H9 (cell line): ENCODE results near the gene FCRL6. TPM values are rescaled to one million over a fixed set of nuclear protein-coding genes. Genes with fewer than 3 reads are reported as not detected.

Experiments used
- DNase-seq: peaks from one replicate; pipeline ENCODE4 v3.0.0-alpha.2; 2017
- H2AFZ ChIP-seq: one replicate; pipeline ENCODE4 v1.6.1; 2013; ENCODE audit warnings: mild to moderate bottlenecking, low read length, control low read depth, moderate library complexity
- H2AK5ac ChIP-seq: 2 replicates; pipeline ENCODE4 v1.6.1; 2013; ENCODE audit warnings: low read length, control low read depth, mixed read lengths; ENCODE audit not compliant: insufficient read length
- H2BK120ac ChIP-seq: one replicate; pipeline ENCODE4 v1.6.1; 2013; ENCODE audit warnings: low read depth, mild to moderate bottlenecking, low read length, control low read depth, inconsistent platforms; ENCODE audit not compliant: poor library complexity, severe bottlenecking
- H2BK12ac ChIP-seq: 2 replicates; pipeline ENCODE4 v1.6.1; 2013; ENCODE audit warnings: low read length, control low read depth, mixed read lengths, low read depth; ENCODE audit not compliant: insufficient read length
- H2BK15ac ChIP-seq: 2 replicates; pipeline ENCODE4 v1.6.1; 2013; ENCODE audit warnings: low read depth, low read length, control low read depth
- H2BK20ac ChIP-seq: one replicate; pipeline ENCODE4 v1.6.1; 2013; ENCODE audit warnings: low read depth, mild to moderate bottlenecking, low read length, control low read depth, inconsistent platforms; ENCODE audit not compliant: poor library complexity, severe bottlenecking
- H2BK5ac ChIP-seq: 2 replicates; pipeline ENCODE4 v1.6.1; 2013; ENCODE audit warnings: low read length, control low read depth, mixed read lengths; ENCODE audit not compliant: insufficient read length
- H3K14ac ChIP-seq: 2 replicates; pipeline ENCODE4 v1.6.1; 2013; ENCODE audit warnings: low read length, control low read depth; ENCODE audit not compliant: insufficient read depth
- H3K18ac ChIP-seq: 2 replicates; pipeline ENCODE4 v1.6.1; 2013; ENCODE audit warnings: low read depth, mild to moderate bottlenecking, mixed read lengths, low read length, control low read depth; ENCODE audit not compliant: insufficient read length
- H3K23ac ChIP-seq: 2 replicates; pipeline ENCODE4 v1.6.1; 2013; ENCODE audit warnings: low read length, control low read depth, mixed read lengths, low read depth; ENCODE audit not compliant: insufficient read length
- H3K23me2 ChIP-seq: 2 replicates; pipeline ENCODE4 v1.6.1; 2013; ENCODE audit warnings: low read depth, mild to moderate bottlenecking, mixed read lengths, low read length, control low read depth; ENCODE audit not compliant: insufficient read length, poor library complexity, severe bottlenecking
- H3K27ac ChIP-seq: 2 replicates; pipeline ENCODE4 v1.5.1; 2013; ENCODE audit warnings: low read length, control low read depth, mixed read lengths, low read depth; ENCODE audit not compliant: insufficient read length
- H3K27me3 ChIP-seq: 2 replicates; pipeline ENCODE4 v1.6.1; 2013; ENCODE audit warnings: low read length, control low read depth, inconsistent platforms; ENCODE audit not compliant: insufficient read depth
- H3K4ac ChIP-seq: 2 replicates; pipeline ENCODE4 v1.6.1; 2013; ENCODE audit warnings: low read depth, mild to moderate bottlenecking, control low read depth, inconsistent platforms, low read length, moderate library complexity
- H3K4me1 ChIP-seq: 2 replicates; pipeline ENCODE4 v1.6.1; 2013; ENCODE audit warnings: low read length, control low read depth, inconsistent platforms; ENCODE audit not compliant: insufficient read depth
- H3K4me2 ChIP-seq: 2 replicates; pipeline ENCODE4 v1.6.1; 2013; ENCODE audit warnings: low read length, control low read depth, mixed read lengths; ENCODE audit not compliant: insufficient read length, insufficient read depth
- H3K56ac ChIP-seq: 2 replicates; pipeline ENCODE4 v1.6.1; 2013; ENCODE audit warnings: low read depth, mild to moderate bottlenecking, mixed read lengths, low read length, control low read depth; ENCODE audit not compliant: insufficient read length
- H3K79me1 ChIP-seq: 2 replicates; pipeline ENCODE4 v1.6.1; 2013; ENCODE audit warnings: low read depth, mild to moderate bottlenecking, moderate library complexity, low read length, control low read depth, inconsistent platforms; ENCODE audit not compliant: insufficient read depth, poor library complexity, severe bottlenecking
- H3K79me2 ChIP-seq: 2 replicates; pipeline ENCODE4 v1.6.1; 2013; ENCODE audit warnings: low read length, control low read depth, inconsistent platforms; ENCODE audit not compliant: insufficient read depth
- H3K9ac ChIP-seq: 2 replicates; pipeline ENCODE4 v1.6.1; 2013; ENCODE audit warnings: low read length, control low read depth, mixed read lengths; ENCODE audit not compliant: insufficient read length; ENCODE audit errors: extremely low read depth
- H3K9me3 ChIP-seq: one replicate; pipeline ENCODE4 v1.6.1; 2013; ENCODE audit warnings: low read depth, low read length, inconsistent platforms; ENCODE audit not compliant: control insufficient read depth
- H3T11ph ChIP-seq: one replicate; pipeline ENCODE4 v1.6.1; 2013; ENCODE audit warnings: mild to moderate bottlenecking, low read length, control low read depth, inconsistent platforms
- H4K20me1 ChIP-seq: one replicate; pipeline ENCODE4 v1.6.1; 2013; ENCODE audit not compliant: control insufficient read depth, insufficient read length, insufficient read depth
- H4K5ac ChIP-seq: 2 replicates; pipeline ENCODE4 v1.6.1; 2013; ENCODE audit warnings: low read depth, mild to moderate bottlenecking, mixed read lengths, low read length, control low read depth; ENCODE audit not compliant: insufficient read length
- H4K8ac ChIP-seq: replicated peaks from 2 replicates; pipeline ENCODE4 v1.6.1; 2013; ENCODE audit warnings: low read length, control low read depth, mixed read lengths, low read depth; ENCODE audit not compliant: insufficient read length
- H4K91ac ChIP-seq: 2 replicates; pipeline ENCODE4 v1.6.1; 2013; ENCODE audit warnings: low read depth, mild to moderate bottlenecking, moderate library complexity, mixed read lengths, low read length, control low read depth; ENCODE audit not compliant: insufficient read length
- H3K27ac Mint-ChIP-seq, 3 experiments: 2 replicates in 2 of 3; 3 replicates in 1 of 3; pipeline ENCODE4 v1.8.0; 2020 to 2021; ENCODE audit warnings: mixed read lengths in 3 of 3, mild to moderate bottlenecking in 1 of 3, moderate library complexity in 1 of 3
- H3K27me3 Mint-ChIP-seq: 2 replicates; pipeline ENCODE4 v1.8.0; 2021; ENCODE audit warnings: low read depth, mild to moderate bottlenecking, moderate library complexity, mixed read lengths
- H3K36me3 Mint-ChIP-seq, 3 experiments: 2 replicates in 2 of 3; 3 replicates in 1 of 3; pipeline ENCODE4 v1.8.0; 2020 to 2021; ENCODE audit warnings: low read depth in 3 of 3, mixed read lengths in 3 of 3; ENCODE audit not compliant: insufficient read depth in 1 of 3
- H3K4me1 Mint-ChIP-seq, 2 experiments: 2 replicates each; pipeline ENCODE4 v1.8.0; 2020; ENCODE audit warnings: mixed read lengths in 2 of 2
- H3K4me3 Mint-ChIP-seq, 2 experiments: 2 replicates in 1 of 2; 3 replicates in 1 of 2; pipeline ENCODE4 v1.8.0; 2020 to 2021; ENCODE audit warnings: mild to moderate bottlenecking in 2 of 2, mixed read lengths in 2 of 2, moderate library complexity in 1 of 2
- H3K9me3 Mint-ChIP-seq, 2 experiments: 2 replicates in 1 of 2; 3 replicates in 1 of 2; pipeline ENCODE4 v1.8.0; 2020; ENCODE audit warnings: mild to moderate bottlenecking in 2 of 2, mixed read lengths in 2 of 2, moderate library complexity in 1 of 2
- WGBS: extraction: QIAGEN DNeasy Blood & Tissue Kit; methylation state at CpG from one replicate; pipeline ENCODE4 v1.1.7; 2013; ENCODE audit warnings: missing lambda C conversion rate, low lambda C conversion rate, mixed read lengths; ENCODE audit not compliant: insufficient read length; ENCODE audit errors: extremely low coverage; 5-methylcytosine and 5-hydroxymethylcytosine counted together
- total RNA-seq: library from RNA; stranded (reverse); gene quantifications from 2 replicates; pipeline ENCODE4 v1.2.1, GENCODE V29; 2021
- TF ChIP-seq, protein P1 (sequence below): fragments of 200-600 bp; sonication (generic); conservative IDR thresholded peaks from 3 replicates; pipeline ENCODE4 v1.8.0; 2021; ENCODE audit warnings: antibody characterized with exemption, mild to moderate bottlenecking

Gene FCRL6
- total RNA-seq, 1 experiment from 2014 or later: not detected

DNA sequence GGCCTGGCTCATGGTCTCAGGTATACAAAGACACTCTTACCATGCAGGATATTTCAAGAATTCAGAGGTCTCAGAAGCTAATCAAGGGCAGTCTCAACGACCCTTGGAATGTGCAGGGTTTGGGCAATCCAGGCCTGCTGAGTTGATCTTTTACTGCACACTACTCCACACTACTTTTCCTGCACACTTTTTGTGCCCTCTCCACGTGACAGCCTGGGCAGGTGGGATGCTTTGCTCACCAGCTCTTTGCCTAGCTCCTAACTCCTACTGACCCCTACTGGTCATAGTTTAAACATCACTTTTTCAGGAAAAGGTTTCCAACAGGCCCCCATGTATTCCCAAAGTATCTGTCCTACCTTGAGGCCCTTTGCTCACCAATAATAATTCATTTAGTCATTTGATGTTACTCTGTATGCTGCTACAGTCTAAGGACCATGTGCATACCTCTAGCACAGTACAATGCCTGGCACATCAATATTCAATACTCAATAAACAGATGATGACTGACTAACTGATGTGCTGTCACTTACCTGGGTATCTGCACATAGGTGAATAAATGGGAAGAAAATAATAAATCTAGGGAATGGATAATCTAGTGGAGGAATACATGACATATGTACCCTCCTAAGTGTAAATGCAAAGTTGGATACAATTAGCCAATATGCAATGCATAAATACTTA lies 11.8 kb upstream of the FCRL6 start:
- H2BK20ac ChIP-seq: no peak overlapping the region
- no peak overlapping the region for H3K4ac ChIP-seq
- no peak overlapping the region for H3K18ac ChIP-seq
- Mint-ChIP-seq H3K4me1 (peaks cover 4 to 5% of the 10 kb centered on the region in 2 experiments; a peak in 3 of 4 replicates), H3K9me3 (no peaks in the 10 kb centered on the region), H3K27me3 (no peaks in the 10 kb centered on the region; the same call in 1 of the 2 replicates), H3K36me3 (no peaks in the 10 kb centered on the region), H3K4me3 (no peak overlapping the region), H3K27ac (no peak overlapping the region)
- H3K27me3 ChIP-seq: no peaks in the 10 kb centered on the region
- H3K23me2 ChIP-seq: no peaks in the 10 kb centered on the region
- no peak overlapping the region for H3K9ac ChIP-seq
- H2BK120ac ChIP-seq: no peak overlapping the region
- H3K79me2 ChIP-seq: no peaks in the 10 kb centered on the region
- H4K8ac ChIP-seq: no peak overlapping the region
- H3K9me3 ChIP-seq: no peaks in the 10 kb centered on the region
- H2AFZ ChIP-seq: no peak overlapping the region
- no peak overlapping the region for H3K56ac ChIP-seq
- no peak overlapping the region for H4K5ac ChIP-seq
- no peak overlapping the region for H2BK12ac ChIP-seq
- H3K4me1 ChIP-seq: no peaks in the 10 kb centered on the region
- no peak overlapping the region for H2BK5ac ChIP-seq
- TF ChIP-seq, protein P1, sequence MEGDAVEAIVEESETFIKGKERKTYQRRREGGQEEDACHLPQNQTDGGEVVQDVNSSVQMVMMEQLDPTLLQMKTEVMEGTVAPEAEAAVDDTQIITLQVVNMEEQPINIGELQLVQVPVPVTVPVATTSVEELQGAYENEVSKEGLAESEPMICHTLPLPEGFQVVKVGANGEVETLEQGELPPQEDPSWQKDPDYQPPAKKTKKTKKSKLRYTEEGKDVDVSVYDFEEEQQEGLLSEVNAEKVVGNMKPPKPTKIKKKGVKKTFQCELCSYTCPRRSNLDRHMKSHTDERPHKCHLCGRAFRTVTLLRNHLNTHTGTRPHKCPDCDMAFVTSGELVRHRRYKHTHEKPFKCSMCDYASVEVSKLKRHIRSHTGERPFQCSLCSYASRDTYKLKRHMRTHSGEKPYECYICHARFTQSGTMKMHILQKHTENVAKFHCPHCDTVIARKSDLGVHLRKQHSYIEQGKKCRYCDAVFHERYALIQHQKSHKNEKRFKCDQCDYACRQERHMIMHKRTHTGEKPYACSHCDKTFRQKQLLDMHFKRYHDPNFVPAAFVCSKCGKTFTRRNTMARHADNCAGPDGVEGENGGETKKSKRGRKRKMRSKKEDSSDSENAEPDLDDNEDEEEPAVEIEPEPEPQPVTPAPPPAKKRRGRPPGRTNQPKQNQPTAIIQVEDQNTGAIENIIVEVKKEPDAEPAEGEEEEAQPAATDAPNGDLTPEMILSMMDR: peak; percentile 78
- WGBS: no CpG with 5 or more reads among the region's 2 CpGs
- H3K79me1 ChIP-seq: no peaks in the 10 kb centered on the region
- no peak overlapping the region for H3T11ph ChIP-seq
- peak; percentile 54 for DNase-seq
- H4K20me1 ChIP-seq: no peaks in the 10 kb centered on the region
- no peak overlapping the region for H3K23ac ChIP-seq
- no peak overlapping the region for H2AK5ac ChIP-seq
- H2BK15ac ChIP-seq: no peak overlapping the region
- no peak overlapping the region for H3K14ac ChIP-seq
- no peak overlapping the region for H3K27ac ChIP-seq
- H4K91ac ChIP-seq: no peak overlapping the region
- H3K4me2 ChIP-seq: no peak overlapping the region
